ENCODE measurements around the gene SUMO3. TPM values are rescaled to one million over a fixed set of nuclear protein-coding genes. Genes with fewer than 3 reads are reported as not detected.

SUMO3 gene
- total RNA-seq, 2 experiments from 2014 or later: 83.4 to 84.9 TPM

- CTCF ChIA-PET: no interaction called here
- Mint-ChIP-seq H3K4me1 (no peaks in the 10 kb centered on the region), H3K9me3 (ENCODE audit: low read depth) (no peaks in the 10 kb centered on the region), H3K27ac (no peak overlapping the region), H3K4me3 (no peak overlapping the region), H3K27me3 (no peaks in the 10 kb centered on the region), H3K36me3 (ENCODE audit: low read depth) (peaks cover 57% of the 10 kb centered on the region)
- intact Hi-C loops (cut with DNase I, micrococcal nuclease): no loop called here
- ATAC-seq (no peak), DNase-seq (no peak)
- POLR2A ChIA-PET: no interaction called here
These were observed 44.5 kb downstream of the SUMO3 start for GRCh38 chr21:44773291-44773932.

GRCh38 chr21:44771896-44772525 is 45.9 kb downstream of the SUMO3 start:
- no peaks in the 10 kb centered on the region for H3K4me1 Mint-ChIP-seq
- H3K27ac Mint-ChIP-seq: no peak overlapping the region
- POLR2A ChIA-PET: no interaction called here
- H3K4me3 Mint-ChIP-seq: no peak overlapping the region
- CTCF ChIA-PET: interaction anchor here (0.5 kb wide), 1 partner anchor 63 kb away, joined by 3 read pairs; no protein-coding TSS in a partner anchor
- no peaks in the 10 kb centered on the region for H3K27me3 Mint-ChIP-seq
- H3K36me3 Mint-ChIP-seq (ENCODE audit: low read depth): peaks cover 47% of the 10 kb centered on the region
- no peak for DNase-seq
- no peak for ATAC-seq
- no peaks in the 10 kb centered on the region for H3K9me3 Mint-ChIP-seq (ENCODE audit: low read depth)
- intact Hi-C loops (cut with DNase I, micrococcal nuclease): no loop called here

- POLR2A ChIA-PET: no interaction called here
- no peaks in the 10 kb centered on the region for H3K9me3 Mint-ChIP-seq (ENCODE audit: low read depth)
- CTCF ChIA-PET: interaction anchor here (1.9 kb wide), 1 partner anchor 25 kb away, joined by 8 read pairs; no protein-coding TSS in a partner anchor
- peaks cover 27% of the 10 kb centered on the region for H3K36me3 Mint-ChIP-seq (ENCODE audit: low read depth)
- H3K27ac Mint-ChIP-seq: no peak overlapping the region
- peaks cover 10% of the 10 kb centered on the region for H3K4me1 Mint-ChIP-seq
- ATAC-seq (no peak), DNase-seq (no peak)
- no peaks in the 10 kb centered on the region for H3K27me3 Mint-ChIP-seq
- intact Hi-C loops (cut with DNase I, micrococcal nuclease): no loop called here
- H3K4me3 Mint-ChIP-seq: no peak overlapping the region
These were observed 49.7 kb downstream of the SUMO3 start for GRCh38 chr21:44767834-44768831.

GRCh38 chr21:44766818-44767354 is 51.0 kb downstream of the SUMO3 start:
- CTCF ChIA-PET: interaction anchor here (1.9 kb wide), 1 partner anchor 27 kb away, joined by 8 read pairs; no protein-coding TSS in a partner anchor
- Mint-ChIP-seq H3K9me3 (ENCODE audit: low read depth) (no peaks in the 10 kb centered on the region), H3K4me1 (peaks cover 10% of the 10 kb centered on the region), H3K4me3 (no peak overlapping the region), H3K36me3 (ENCODE audit: low read depth) (peaks cover 18% of the 10 kb centered on the region), H3K27me3 (no peaks in the 10 kb centered on the region), H3K27ac (no peak overlapping the region)
- POLR2A ChIA-PET: no interaction called here
- DNase-seq (no peak), ATAC-seq (no peak)
- intact Hi-C loops (cut with DNase I, micrococcal nuclease): no loop called here

- POLR2A ChIA-PET: interaction anchor here (0.6 to 1.1 kb wide), 2 partner anchors 179 to 215 kb away, joined by 3 read pairs; partner anchors contain the start of gene KRTAP10-2
- CTCF ChIA-PET: interaction anchor here (1.9 kb wide), 1 partner anchor 27 kb away, joined by 8 read pairs; no protein-coding TSS in a partner anchor
These were observed 51.6 kb downstream of the SUMO3 start for GRCh38 chr21:44766014-44766817.

DNA sequence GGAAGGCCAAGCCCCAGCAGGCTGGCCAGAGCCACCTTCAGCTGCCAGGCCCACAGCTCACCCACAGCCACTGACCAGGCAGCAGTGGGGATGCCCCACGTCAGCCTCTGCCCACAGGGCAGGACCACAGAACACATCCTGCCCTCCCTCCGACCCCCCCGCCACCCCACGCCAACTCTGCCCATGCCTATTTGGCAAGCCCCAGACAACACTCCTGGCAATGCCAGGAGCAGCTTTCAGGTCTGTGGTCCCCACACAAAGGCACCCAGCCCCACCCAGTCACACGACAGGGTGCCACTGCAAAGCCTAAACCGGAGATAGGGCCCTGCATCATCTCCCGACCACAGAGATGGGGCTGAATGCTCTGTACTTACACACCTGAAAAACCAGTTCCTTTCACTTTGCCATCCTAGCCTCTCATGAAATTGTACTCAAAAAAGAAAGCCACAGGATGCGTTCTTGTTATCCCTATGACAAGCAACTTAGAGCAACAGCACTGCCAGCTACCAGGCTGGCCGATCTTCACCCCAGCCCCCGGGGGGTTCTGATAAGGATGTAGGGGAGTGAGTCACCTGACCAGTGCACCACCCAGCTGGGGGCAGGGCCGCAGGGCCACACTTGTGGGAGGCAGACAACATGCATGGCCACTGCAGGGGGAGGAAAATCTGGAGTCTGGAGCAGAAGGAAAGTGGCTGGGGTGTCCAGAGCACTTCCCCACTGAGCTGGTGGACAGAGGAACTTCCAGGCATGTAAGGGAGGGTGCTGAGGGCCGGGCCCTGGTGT is 52.4 kb downstream of the SUMO3 start:
- no peaks in the 10 kb centered on the region for H3K27me3 Mint-ChIP-seq
- ATAC-seq: peak; percentile 80
- ChIA-PET CTCF (no interaction called here), POLR2A (interaction anchor here (0.6 to 1.1 kb wide), 2 partner anchors 178 to 215 kb away, joined by 3 read pairs; partner anchors contain the start of gene KRTAP10-2)
- H3K36me3 Mint-ChIP-seq (ENCODE audit: low read depth): peaks cover 5% of the 10 kb centered on the region
- H3K9me3 Mint-ChIP-seq (ENCODE audit: low read depth): no peaks in the 10 kb centered on the region
- intact Hi-C loops (cut with DNase I, micrococcal nuclease): no loop called here
- peak; percentile 45 for DNase-seq
- H3K4me3 Mint-ChIP-seq: no peak overlapping the region
- H3K27ac Mint-ChIP-seq: peak overlapping the region; percentile 42
- H3K4me1 Mint-ChIP-seq: peaks cover 12% of the 10 kb centered on the region

More at GRCh38 chr21:44766014-44766817, 51.6 kb downstream of the SUMO3 start:
- Mint-ChIP-seq H3K27ac (peak overlapping the region; percentile 42), H3K36me3 (ENCODE audit: low read depth) (peaks cover 13% of the 10 kb centered on the region), H3K4me3 (no peak overlapping the region), H3K27me3 (no peaks in the 10 kb centered on the region), H3K9me3 (ENCODE audit: low read depth) (no peaks in the 10 kb centered on the region), H3K4me1 (peaks cover 12% of the 10 kb centered on the region)
- ATAC-seq: no peak
- DNase-seq: no peak
- intact Hi-C loops (cut with DNase I, micrococcal nuclease): no loop called here

DNA sequence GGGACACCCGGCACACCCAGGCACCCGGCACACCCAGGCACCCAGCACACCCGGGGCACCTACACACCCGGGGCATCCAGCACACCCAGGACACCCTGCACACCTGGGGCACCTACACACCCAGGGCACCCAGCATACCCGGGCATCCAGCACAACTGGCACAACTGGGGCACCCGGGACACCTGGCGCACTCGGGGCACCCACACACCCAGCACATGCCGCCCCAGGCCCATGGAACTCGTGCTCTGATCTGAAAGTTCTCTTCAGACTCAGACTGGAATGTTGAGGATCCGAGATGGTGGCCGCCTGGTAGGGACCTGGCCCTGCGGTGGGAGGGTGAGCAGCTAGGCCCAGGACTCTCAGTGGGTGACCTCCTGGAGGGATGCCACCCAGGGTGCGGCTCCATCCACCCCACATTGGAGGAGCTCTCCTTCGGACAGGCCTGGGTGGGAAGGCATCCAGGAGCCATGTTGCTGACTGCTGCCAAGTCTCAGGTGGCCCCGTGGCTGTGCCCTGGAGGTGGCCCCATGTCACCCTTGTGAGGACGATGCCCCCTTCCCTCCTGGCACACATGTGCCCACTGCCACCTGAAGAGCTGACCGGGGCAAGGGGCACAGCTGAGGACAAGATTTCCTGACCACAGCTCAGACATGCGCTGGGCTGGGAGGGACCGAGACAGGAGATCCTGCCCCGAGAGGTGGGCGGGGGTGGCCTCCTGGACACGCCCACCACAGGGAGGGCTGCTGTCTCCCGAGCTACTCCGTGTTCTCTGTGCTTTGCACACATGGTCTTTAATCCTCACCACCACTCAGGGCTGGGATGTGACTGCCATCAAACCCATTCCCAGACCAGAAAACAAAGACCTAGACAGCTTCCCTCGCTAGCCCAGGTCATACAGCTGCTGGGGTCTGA is 53.3 kb downstream of the SUMO3 start:
- H3K27ac Mint-ChIP-seq: no peak overlapping the region
- CTCF ChIA-PET: interaction anchor here (0.6 kb wide), 1 partner anchor 182 kb away, joined by 3 read pairs; no protein-coding TSS in a partner anchor
- no peaks in the 10 kb centered on the region for H3K9me3 Mint-ChIP-seq (ENCODE audit: low read depth)
- POLR2A ChIA-PET: no interaction called here
- H3K4me1 Mint-ChIP-seq: peaks cover 12% of the 10 kb centered on the region
- H3K36me3 Mint-ChIP-seq (ENCODE audit: low read depth): peaks cover 2% of the 10 kb centered on the region
- ATAC-seq: no peak
- no peak overlapping the region for H3K4me3 Mint-ChIP-seq
- DNase-seq: no peak
- intact Hi-C loops (cut with DNase I, micrococcal nuclease): no loop called here
- H3K27me3 Mint-ChIP-seq: no peaks in the 10 kb centered on the region

DNA sequence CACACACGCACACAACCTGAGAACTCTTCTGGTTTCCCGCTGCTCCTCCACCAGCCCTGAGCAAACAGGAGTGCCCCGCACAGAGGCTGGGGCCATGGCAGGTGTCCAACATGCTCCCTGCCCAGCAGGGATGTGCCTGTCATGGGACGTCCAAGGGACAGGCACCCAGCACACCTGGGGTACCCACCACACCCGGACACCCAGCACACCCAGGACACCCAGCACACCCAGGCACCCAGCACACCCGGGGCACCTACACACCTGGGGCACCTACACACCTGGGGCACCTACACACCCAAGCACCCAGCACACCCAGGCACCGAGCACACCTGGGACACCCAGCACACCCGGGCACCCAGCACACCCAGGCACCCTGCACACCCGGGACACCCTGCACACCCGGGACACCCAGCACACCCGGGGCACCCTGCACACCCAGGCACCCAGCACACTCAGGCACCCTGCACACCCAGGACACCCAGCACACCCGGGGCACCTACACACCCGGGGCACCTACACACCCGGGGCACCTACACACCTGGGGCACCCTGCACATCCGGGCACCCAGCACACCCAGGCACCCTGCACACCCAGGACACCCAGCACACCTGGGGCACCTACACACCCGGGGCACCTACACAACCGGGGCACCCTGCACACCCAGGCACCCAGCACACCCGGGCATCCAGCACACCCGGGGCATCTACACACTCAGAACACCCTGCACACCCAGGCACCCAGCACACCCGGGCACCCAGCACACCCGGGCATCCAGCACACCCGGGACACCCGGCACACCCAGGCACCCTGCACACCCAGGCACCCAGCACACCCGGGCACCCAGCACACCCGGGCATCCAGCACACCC is 54.2 kb downstream of the SUMO3 start:
- H3K4me3 Mint-ChIP-seq: no peak overlapping the region
- no peak for ATAC-seq
- no peaks in the 10 kb centered on the region for H3K36me3 Mint-ChIP-seq (ENCODE audit: low read depth)
- ChIA-PET POLR2A (no interaction called here), CTCF (no interaction called here)
- H3K4me1 Mint-ChIP-seq: peaks cover 12% of the 10 kb centered on the region
- intact Hi-C loops (cut with DNase I, micrococcal nuclease): no loop called here
- no peaks in the 10 kb centered on the region for H3K27me3 Mint-ChIP-seq
- H3K9me3 Mint-ChIP-seq (ENCODE audit: low read depth): no peaks in the 10 kb centered on the region
- no peak for DNase-seq
- H3K27ac Mint-ChIP-seq: no peak overlapping the region

GRCh38 chr21:44763050-44763378 is 54.8 kb downstream of the SUMO3 start:
- no peak for ATAC-seq
- Mint-ChIP-seq H3K36me3 (ENCODE audit: low read depth) (no peaks in the 10 kb centered on the region), H3K27me3 (no peaks in the 10 kb centered on the region), H3K4me1 (peaks cover 12% of the 10 kb centered on the region), H3K27ac (no peak overlapping the region), H3K4me3 (no peak overlapping the region), H3K9me3 (ENCODE audit: low read depth) (no peaks in the 10 kb centered on the region)
- ChIA-PET CTCF (no interaction called here), POLR2A (no interaction called here)
- no peak for DNase-seq
- intact Hi-C loops (cut with DNase I, micrococcal nuclease): no loop called here
